A549 (cell line): ENCODE results near the gene COBLL1.

Experiments used
- BHLHE40 ChIP-seq: IDR thresholded peaks from 2 replicates; pipeline ENCODE4 v1.6.1; 2012; ENCODE audit warnings: low read depth, low read length, inconsistent platforms
- CHD2 ChIP-seq: fragments of 150-350 bp; IDR thresholded peaks from 2 replicates; pipeline ENCODE4 v1.6.1; 2014; ENCODE audit warnings: low read length; ENCODE audit not compliant: partially characterized antibody
- CTCF ChIP-seq: fragments of >200 bp; sonication (Bioruptor Twin); formaldehyde crosslinking; IDR thresholded peaks from 3 replicates; pipeline ENCODE4 v1.5.1; 2016
- JUN ChIP-seq, 2 experiments: fragments of >200 bp; sonication (Bioruptor Twin); formaldehyde crosslinking; IDR thresholded peaks; 2 replicates in 1 of 2; 3 replicates in 1 of 2; pipeline ENCODE4 v1.6.1; 2016 to 2017
- JUNB ChIP-seq: fragments of >200 bp; sonication (Bioruptor Twin); formaldehyde crosslinking; IDR thresholded peaks from 2 replicates; pipeline ENCODE4 v1.6.1; 2016
- KDM5A ChIP-seq: fragments of 200-600 bp; sonication (generic); IDR thresholded peaks from 2 replicates; pipeline ENCODE4 v1.6.1; 2016; ENCODE audit warnings: antibody characterized with exemption, mild to moderate bottlenecking
- MYC ChIP-seq: IDR thresholded peaks from 2 replicates; pipeline ENCODE4 v1.6.1; 2012; ENCODE audit warnings: mild to moderate bottlenecking, inconsistent platforms, low read length, improper control_type of control experiment, borderline replicate concordance
- POLR2A ChIP-seq: IDR thresholded peaks from 2 replicates; pipeline ENCODE4 v1.6.1; 2012; ENCODE audit warnings: mild to moderate bottlenecking, low read length
- POLR2AphosphoS2 ChIP-seq: conservative IDR thresholded peaks from 2 replicates; pipeline ENCODE4 v1.6.1; 2012; ENCODE audit warnings: low read length, improper control_type of control experiment, inconsistent platforms
- RAD21 ChIP-seq, 2 experiments: fragments of >200 bp in 1 of 2; sonication (Bioruptor Twin) in 1 of 2; formaldehyde crosslinking in 1 of 2; IDR thresholded peaks in 1 of 2; conservative IDR thresholded peaks in 1 of 2; 2 replicates in 1 of 2; 3 replicates in 1 of 2; pipeline ENCODE4 v1.6.1; 2012 to 2018; ENCODE audit warnings: inconsistent platforms in 1 of 2
- REST ChIP-seq: fragments of 200-600 bp; sonication (generic); IDR thresholded peaks from 2 replicates; pipeline ENCODE4 v1.6.1; 2016; ENCODE audit warnings: antibody characterized with exemption, mild to moderate bottlenecking, moderate library complexity
- RNF2 ChIP-seq: fragments of 200-600 bp; sonication (generic); IDR thresholded peaks from 2 replicates; pipeline ENCODE4 v1.6.1; 2016; ENCODE audit warnings: low read depth, mild to moderate bottlenecking, antibody characterized with exemption, moderate library complexity, borderline replicate concordance

- no peak for TF ChIP-seq BHLHE40
- TF ChIP-seq RNF2: no peak
- TF ChIP-seq POLR2AphosphoS2: no peak
- no peak for TF ChIP-seq CTCF
- TF ChIP-seq POLR2A: no peak
- no peak for TF ChIP-seq RAD21 (conservative IDR thresholded peaks at IDR 0.05 in 1 of 2, IDR thresholded peaks at IDR 0.05 in 1 of 2)
- no peak for TF ChIP-seq KDM5A
- TF ChIP-seq CHD2: no peak
- TF ChIP-seq MYC: no peak
- TF ChIP-seq JUNB: no peak
- TF ChIP-seq REST: no peak
- no peak for TF ChIP-seq JUN (IDR thresholded peaks at IDR 0.05)
Measured at GRCh38 chr2:164721430-164721829, 120.2 kb downstream of the COBLL1 start.
